ENCODE measurements around the gene C11orf68.
"Not testable (repeated sequence)": the region's sequence is repeated elsewhere in the genome, so short reads cannot be mapped to it uniquely, and the experiment has no call there.

The C11orf68 gene

DNA sequence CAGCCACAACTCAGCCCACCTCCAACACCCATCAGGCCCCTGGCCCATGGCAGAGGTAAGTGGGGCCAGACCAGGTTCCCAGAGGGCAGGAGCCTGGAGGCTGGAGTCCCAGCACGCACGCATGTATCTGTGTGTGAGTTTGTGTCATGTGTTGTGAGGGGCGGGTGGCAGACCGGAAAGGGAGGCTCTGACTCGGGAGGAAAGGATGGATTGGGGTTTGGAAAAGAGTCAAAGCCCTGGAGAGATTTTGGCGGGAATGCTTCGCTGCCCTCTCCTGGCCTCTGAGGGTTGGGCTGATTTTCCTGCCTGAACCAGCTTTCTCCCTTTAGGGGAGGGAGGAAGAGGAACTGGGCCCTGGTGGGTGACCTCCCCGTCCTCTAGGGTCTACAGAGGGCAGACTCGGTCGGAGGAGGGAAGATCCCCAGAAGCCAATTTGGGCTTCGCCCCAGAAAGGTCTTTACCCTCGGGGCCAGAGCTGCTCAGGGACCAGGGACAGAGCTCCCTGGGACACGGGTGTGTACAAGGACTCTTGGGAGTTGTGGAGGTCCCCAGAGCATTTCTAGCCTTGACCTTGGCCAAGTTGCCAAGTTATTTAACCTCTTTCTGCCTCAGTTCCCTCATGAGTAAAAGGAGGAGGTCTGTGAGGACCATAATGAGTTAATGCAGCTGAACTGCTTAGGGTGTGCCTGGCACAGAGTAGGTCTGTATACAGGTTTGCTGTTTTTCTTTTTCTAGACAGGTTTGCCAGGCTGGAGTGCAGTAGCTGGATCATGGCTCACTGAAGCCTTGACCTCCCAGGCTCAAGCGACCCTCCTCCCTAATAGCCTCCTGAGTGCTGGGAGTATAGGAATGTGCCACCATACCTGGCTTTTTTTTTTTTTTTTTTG, 6.9 kb downstream of the C11orf68 start:
- no peak for DNase-seq

DNA sequence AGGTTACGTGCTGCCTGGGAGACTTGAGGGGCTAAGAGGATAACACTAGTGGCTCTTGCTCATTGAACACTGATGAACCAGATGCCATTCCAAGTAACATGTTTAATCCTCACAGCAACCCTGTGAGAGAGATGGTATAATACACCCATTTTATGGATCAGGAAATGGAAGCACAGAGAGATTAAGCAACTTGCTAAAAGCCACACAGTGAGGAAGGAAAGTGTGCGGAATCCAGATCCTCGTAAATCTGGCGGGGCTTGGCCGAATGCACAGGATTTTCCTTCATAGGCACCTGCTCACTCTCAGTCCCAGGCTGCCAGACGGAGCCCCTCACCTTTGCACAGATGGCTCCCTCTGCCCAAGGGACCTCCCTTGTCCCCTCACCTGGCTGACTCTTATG, 11.0 kb downstream of the C11orf68 start:
- no peak for DNase-seq

- DNase-seq = no peak
Measured at GRCh38 chr11:65906602-65907001, 12.3 kb downstream of the C11orf68 start.

DNA sequence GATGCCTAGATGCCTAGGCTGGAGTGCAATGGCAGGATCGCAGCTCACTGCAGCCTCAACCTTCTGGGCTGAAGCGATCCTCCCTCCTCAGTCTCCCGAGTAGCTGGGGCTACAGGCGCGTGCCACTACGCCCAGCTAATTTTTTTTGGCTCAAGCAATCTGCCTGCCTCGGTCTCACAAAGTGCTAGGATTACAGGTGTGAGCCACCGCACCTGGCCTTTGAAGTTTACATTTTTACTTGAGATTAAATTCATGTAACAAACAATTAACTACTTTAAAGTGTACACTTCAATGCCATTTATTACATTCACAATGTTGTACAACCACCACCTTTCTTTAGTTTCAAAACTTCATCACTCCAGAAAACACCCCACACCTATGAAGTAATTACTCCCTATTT, 15.1 kb downstream of the C11orf68 start:
- no peak for DNase-seq

DNA sequence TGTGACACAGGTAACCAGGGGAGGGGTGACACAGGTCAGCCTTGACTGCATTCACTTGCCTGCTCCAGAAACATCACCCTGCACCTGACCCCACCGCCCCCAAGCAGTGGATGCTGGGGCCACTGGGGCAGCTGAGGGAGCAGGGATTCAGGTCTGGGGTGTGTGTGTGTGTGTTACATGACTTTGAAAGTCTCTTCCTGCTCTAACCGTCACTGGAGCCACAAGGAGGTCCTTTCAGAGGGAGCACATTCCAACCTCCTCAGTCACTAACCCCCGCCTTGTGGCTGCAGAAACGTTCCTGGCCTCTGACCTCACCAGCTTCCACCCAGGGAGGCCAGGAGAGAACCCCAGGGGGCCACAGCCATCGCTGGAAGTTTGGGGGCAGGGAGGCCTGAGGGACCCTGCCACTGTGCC, 15.8 kb downstream of the C11orf68 start:
- DNase-seq = no peak

DNA sequence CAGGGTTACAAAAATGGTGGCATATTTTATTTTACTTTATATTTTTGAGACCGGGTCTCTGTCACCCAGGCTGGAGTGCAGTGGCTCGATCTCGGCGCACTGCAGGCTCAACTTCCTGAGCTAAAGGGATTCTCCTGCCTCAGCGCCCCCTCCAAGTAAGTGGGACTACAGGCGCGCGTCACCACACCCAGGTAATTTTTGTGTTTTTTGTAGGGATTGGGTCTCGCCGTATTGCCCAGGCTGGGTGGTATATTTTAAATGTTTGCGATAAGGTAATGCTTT, 18.0 kb downstream of the C11orf68 start:
- no peak for DNase-seq

- DNase-seq = peak; percentile 97
Measured at GRCh38 chr11:65900125-65900898, 18.6 kb downstream of the C11orf68 start, which contains the start of gene FOSL1. TSS of gene FOSL1 (minus strand) at chr11:65900388. CDS start at chr11:65900339, 49 bp downstream.

DNA sequence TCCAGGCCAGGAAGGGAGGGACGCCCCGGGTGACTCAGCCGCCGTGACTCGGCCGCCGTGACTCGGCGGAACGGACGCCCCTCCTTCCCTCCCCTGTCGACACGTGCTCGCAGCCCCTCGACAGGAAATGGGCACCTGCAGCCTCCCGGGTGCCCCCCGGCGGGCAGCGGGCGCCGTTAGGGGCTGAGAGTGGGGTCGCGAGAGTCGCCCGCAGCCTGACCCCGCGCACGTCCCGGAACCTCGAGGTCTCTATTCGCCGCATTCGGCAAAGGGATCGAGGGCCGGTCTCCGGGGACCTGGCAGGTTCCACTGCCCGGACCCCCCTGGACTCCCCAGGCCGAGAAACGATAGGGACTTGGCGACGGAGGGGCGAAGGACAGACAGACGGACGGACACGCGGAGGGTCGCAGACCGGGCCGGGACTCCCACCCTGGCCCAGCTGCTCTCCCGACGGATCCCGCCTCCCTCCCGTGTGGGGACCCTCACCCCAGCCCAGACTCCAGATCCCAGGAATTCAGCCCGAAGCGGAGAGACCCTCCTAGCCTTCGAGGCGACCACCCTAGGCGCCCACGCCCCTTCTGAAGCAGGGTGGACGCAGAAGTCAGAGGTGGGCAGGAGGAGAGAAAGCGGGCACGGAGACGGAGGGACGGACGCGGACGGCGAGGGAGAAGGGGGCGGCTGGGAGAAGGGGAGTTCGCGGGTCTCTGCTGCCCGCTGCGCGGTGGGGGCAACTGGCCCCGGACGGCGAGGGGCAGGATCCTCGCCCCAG, 19.3 kb downstream of the C11orf68 start:
- peak; percentile 89 for DNase-seq

DNA sequence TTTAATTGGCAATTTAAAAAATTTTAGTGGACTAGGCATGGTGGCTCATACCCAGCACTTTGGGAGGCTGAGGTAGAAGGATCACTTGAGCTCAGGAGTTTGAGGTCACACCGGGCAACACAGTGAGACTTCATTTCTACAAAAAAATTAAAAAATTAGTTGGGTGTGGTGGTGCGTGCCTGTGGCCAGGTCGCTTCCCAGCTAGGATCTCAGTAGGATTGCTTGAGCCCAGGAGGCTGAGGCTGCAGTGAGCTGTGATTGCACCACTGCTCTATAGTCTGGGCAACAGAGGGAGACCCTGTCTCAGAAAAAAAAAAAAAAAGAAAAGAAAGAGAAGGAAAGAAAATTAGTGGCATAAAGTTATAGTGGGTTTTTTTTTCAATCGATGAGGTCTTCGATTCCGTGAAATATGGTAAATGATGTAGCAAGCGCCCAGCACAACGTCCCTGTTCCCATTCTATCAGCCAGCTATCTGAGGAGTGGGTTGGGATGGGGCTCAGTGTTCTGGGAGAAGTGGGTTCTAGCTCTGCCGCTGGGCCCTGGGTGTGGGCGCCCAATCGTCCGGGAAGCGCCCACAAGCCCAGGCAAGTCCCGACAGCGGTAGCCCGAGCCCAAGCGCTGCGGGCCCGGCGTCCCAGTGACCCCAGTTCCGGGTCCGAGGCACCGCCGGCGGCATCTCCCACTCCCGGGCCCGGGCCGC, 20.1 kb downstream of the C11orf68 start:
- no peak for DNase-seq

DNA sequence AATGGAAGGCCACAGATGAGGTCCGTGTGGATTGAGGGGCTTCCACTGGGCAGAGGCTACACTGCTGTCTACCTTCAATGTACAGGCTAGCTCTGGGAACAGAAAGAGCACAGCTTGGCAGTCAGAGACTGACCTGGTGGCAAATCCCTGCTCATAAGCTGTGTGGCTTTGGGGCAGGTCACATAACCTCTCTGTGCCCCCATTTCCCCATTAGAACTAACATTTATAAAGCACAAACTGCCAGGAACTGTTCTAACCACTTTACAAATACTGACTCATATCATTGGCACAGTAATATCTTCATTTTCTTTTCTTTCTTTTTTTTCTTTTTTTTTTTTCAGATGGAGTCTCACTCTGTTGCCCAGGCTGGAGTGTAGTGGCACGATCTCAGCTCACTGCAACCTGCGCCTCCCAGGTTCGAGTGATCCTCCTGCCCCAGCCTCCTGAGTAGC, 21.8 kb downstream of the C11orf68 start:
- DNase-seq = no peak

DNA sequence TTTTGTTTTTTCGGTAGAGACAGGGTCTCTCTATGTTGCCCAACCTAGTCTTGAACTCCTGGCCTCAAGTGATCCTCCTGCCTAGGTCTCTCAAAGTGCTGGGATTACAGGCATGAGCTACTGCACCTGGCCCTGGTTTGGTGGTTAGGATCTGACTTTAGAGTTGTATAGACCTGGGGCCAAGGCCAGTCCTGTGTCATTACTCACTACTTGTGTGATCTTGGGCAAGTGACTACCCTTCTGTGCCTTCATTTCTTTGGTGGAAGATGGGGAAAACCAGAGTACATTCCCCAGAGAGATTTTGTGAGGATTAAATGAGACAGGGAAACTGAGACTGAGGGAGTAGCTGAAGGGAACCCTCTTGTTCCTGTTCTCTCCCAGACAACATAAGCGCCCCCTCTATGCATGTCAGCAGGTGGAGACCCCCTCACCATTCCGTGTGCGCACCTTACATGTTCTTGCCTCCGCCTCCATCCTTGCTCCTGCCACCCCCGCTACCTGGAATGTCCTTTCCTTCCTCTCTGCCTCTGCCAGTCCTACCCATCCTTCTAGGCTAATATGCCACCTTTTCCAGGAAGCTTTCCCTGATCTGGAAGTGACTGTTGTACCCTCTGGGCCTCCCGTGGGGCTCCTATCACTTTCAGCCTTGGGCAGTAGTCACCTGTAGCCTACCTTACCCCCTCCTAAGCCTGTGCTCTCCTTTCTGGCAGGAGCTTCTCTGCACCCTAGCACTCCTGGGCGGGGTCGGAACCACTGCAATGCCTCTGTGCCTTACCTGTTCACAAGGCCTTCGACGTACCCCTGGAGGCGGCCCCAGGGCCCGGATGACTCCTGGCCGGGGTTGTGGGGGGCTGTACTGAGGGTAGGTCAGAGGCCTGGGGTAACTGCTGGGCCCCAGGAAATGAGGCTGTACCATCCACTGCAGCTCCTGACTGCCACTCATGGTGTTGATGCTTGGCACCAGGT, 22.5 kb downstream of the C11orf68 start:
- no peak for DNase-seq

GRCh38 chr11:65895482-65895981, 23.3 kb downstream of the C11orf68 start:
- DNase-seq = no peak

GRCh38 chr11:65894034-65894591, 24.7 kb downstream of the C11orf68 start:
- DNase-seq = peak; percentile 76

DNA sequence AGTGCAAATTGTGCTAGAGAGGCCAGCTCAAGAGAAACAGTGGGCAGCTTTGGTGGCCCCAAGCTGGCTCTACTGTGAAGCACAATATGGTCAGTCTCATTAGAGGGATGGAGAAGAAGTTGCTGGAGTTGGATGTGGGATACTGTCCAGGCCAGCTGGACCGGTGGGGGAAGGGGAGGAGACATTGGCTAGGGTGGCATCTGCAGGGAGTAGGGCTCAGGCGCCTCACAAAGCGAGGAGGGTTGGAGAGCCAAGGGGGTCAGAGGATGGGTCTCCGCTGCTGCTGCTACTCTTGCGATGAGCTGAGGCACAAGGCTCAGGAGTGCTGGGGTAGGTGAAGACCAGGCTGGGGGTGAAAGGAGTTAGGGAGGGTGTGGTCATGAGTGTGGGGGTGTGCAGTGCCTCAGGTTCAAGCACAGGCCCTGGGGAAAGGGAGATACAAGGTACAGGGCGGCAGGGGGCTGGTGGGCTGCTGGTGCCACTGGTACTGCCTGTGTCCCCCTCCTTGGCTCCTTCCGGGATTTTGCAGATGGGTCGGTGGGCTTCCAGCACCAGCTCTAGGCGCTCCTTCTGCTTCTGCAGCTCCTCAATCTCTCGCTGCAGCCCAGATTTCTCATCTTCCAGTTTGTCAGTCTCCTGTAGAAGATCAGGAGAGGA, 26.1 kb downstream of the C11orf68 start:
- DNase-seq = no peak

DNA sequence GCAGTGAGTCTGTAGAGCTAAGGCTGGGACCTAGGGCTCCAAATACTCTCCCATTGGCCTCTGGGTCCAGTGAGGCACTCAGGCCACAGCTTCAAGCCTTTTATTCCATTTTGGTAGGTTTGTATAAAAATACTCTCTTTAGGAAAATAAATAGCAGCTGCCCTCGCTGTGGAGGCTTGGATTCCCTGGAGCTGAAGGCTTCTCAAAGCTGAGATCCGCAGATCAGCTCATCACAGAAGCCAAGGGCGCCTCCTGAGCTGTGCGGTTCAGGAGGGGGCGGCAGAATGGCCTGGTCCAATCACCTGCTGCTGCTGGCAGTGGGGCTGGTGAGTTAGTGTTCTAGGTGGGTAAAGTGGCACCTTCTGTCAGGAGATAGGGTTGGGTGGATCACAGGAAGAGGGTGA, 26.7 kb downstream of the C11orf68 start:
- DNase-seq = not testable (repeated sequence)

GRCh38 chr11:65891219-65892136, 27.4 kb downstream of the C11orf68 start:
- peak; percentile 82 for DNase-seq

DNA sequence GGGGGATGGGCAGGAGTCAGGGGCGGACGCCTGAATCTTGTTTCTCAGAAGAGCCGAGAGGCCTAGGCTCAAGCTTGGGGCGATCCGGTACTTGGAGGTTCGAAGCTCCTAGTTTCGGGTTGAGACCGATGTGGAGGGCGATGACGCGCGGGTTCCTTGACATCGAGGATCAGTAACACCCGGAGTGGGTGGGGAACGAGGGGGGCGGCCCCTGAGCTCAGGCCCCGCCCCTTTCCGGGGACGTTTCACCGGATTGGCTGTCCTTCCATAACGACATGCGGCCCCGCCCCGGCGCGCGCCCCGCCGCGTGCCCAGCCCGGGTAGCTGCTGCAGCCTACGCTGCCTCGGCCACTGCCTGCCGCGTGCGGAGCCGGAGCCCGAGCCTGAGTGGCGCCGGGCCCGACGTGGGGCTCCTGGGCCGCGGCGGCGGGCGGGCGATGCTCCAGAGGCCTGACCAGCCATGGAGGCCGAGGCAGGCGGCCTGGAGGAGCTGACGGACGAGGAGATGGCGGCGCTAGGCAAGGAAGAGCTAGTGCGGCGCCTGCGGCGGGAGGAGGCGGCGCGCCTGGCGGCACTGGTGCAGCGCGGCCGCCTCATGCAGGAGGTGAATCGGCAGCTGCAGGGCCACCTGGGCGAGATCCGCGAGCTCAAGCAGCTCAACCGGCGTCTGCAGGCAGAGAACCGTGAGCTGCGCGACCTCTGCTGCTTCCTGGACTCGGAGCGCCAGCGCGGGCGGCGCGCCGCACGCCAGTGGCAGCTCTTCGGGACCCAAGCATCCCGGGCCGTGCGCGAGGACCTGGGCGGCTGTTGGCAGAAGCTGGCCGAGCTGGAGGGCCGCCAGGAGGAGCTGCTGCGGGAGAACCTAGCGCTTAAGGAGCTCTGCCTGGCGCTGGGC, 28.3 kb downstream of the C11orf68 start, which contains the start of gene CCDC85B:
Gene CCDC85B, plus strand, starts transcription at position 350 of the 895 bp plus-strand sequence. Its CDS starts 111 bp downstream, at position 461.
- DNase-seq = peak; percentile 99

All from activated CD8-positive, alpha-beta memory T cell treated with anti-CD3 and anti-CD28 coated beads, Interleukin-2, amount 50 U/mL, for 48 hours (primary cell).